Measurements from ENCODE around the gene NR1H2. TPM values are rescaled to one million over a fixed set of nuclear protein-coding genes. Genes with fewer than 3 reads are reported as not detected.

The NR1H2 gene
- total RNA-seq, 1 experiment from 2014 or later = 38.3 TPM

- TF ChIP-seq CTCF (IDR thresholded peaks at IDR 0.05; ENCODE audit: insufficient read depth in 1 of 2, low read depth in 1 of 2, low read length in 1 of 2, severe bottlenecking in 1 of 2, unreplicated experiment in 1 of 2) = peak; percentile 84 to 92
- H3K36me3 ChIP-seq (ENCODE audit: control insufficient read depth, insufficient read depth, low read length) = 0 out of 2 replicates have a peak, but pooled peaks cover 1% of the 10 kb centered on the region
- peaks cover 3% of the 10 kb centered on the region for H3K27me3 Mint-ChIP-seq (ENCODE audit: insufficient read depth, unreplicated experiment)
- TSS peak; percentile 32 for BruUV-seq (replicated peaks)
- peak overlapping the region; percentile 85 for H3K27ac Mint-ChIP-seq (ENCODE audit: unreplicated experiment)
- H3K4me3 ChIP-seq (ENCODE audit: low read depth, low read length) = peak overlapping the region; percentile 36
- peaks cover 9% of the 10 kb centered on the region for H3K4me1 Mint-ChIP-seq (ENCODE audit: low read depth, unreplicated experiment)
- H3K9me3 ChIP-seq = no peaks in the 10 kb centered on the region
- DNase-seq = peak; percentile 82 to 88
- intact Hi-C loops (cut with micrococcal nuclease; ENCODE audit: unreplicated experiment) = loop anchor here (1.0 to 10.0 kb wide), 5 partner anchors 45 to 556 kb away; no protein-coding TSS in a partner anchor
- no peaks in the 10 kb centered on the region for H3K27me3 ChIP-seq (replicated peaks; ENCODE audit: control insufficient read depth, insufficient read depth, low read length)
- H3K9me3 Mint-ChIP-seq (ENCODE audit: unreplicated experiment) = no peaks in the 10 kb centered on the region
- peak overlapping the region; percentile 77 for H3K4me3 Mint-ChIP-seq (ENCODE audit: unreplicated experiment)
- no peaks in the 10 kb centered on the region for H3K36me3 Mint-ChIP-seq (ENCODE audit: insufficient read depth, unreplicated experiment)
- H3K4me1 ChIP-seq = no peaks in the 10 kb centered on the region
- POLR2A ChIA-PET = interaction anchor here (0.6 to 1.5 kb wide), 4 partner anchors 16 to 181 kb away, joined by 3 to 4 read pairs (median 3); no protein-coding TSS in a partner anchor
- CTCF ChIA-PET = interaction anchor here (0.6 to 2.0 kb wide), 17 partner anchors 15 to 413 kb away, joined by 3 to 44 read pairs (median 5); partner anchors contain the start of genes JOSD2 and POLD1
Observed at GRCh38 chr19:50368649-50369570, 7.3 kb upstream of the NR1H2 start.

GRCh38 chr19:50371914-50372475, 4.3 kb upstream of the NR1H2 start:
- H3K27ac Mint-ChIP-seq (ENCODE audit: unreplicated experiment) = no peak overlapping the region
- no peaks in the 10 kb centered on the region for H3K9me3 Mint-ChIP-seq (ENCODE audit: unreplicated experiment)
- no peaks in the 10 kb centered on the region for H3K36me3 ChIP-seq (ENCODE audit: control insufficient read depth, insufficient read depth, low read length)
- no TSS peak for BruUV-seq (replicated peaks)
- no peaks in the 10 kb centered on the region for H3K27me3 Mint-ChIP-seq (ENCODE audit: insufficient read depth, unreplicated experiment)
- DNase-seq = no peak
- no peak overlapping the region for H3K4me3 Mint-ChIP-seq (ENCODE audit: unreplicated experiment)
- H3K36me3 Mint-ChIP-seq (ENCODE audit: insufficient read depth, unreplicated experiment) = peaks cover 15% of the 10 kb centered on the region
- no peaks in the 10 kb centered on the region for H3K4me1 ChIP-seq
- CTCF ChIA-PET = no interaction called here
- H3K27me3 ChIP-seq (replicated peaks; ENCODE audit: control insufficient read depth, insufficient read depth, low read length) = no peaks in the 10 kb centered on the region
- intact Hi-C loops (cut with micrococcal nuclease; ENCODE audit: unreplicated experiment) = no loop called here
- no peaks in the 10 kb centered on the region for H3K9me3 ChIP-seq
- H3K4me1 Mint-ChIP-seq (ENCODE audit: low read depth, unreplicated experiment) = peaks cover 9% of the 10 kb centered on the region
- TF ChIP-seq CTCF (IDR thresholded peaks at IDR 0.05; ENCODE audit: insufficient read depth in 1 of 2, low read depth in 1 of 2, low read length in 1 of 2, severe bottlenecking in 1 of 2, unreplicated experiment in 1 of 2) = no peak
- POLR2A ChIA-PET = no interaction called here
- no peak overlapping the region for H3K4me3 ChIP-seq (ENCODE audit: low read depth, low read length)

- peaks cover 38% of the 10 kb centered on the region for H3K36me3 Mint-ChIP-seq (ENCODE audit: insufficient read depth, unreplicated experiment)
- intact Hi-C loops (cut with micrococcal nuclease; ENCODE audit: unreplicated experiment) = loop anchor here (2.0 kb wide), 1 partner anchor 84 kb away; no protein-coding TSS in a partner anchor
- no peaks in the 10 kb centered on the region for H3K27me3 Mint-ChIP-seq (ENCODE audit: insufficient read depth, unreplicated experiment)
- H3K9me3 ChIP-seq = no peaks in the 10 kb centered on the region
- BruUV-seq (replicated peaks) = no TSS peak
- H3K4me3 ChIP-seq (ENCODE audit: low read depth, low read length) = peak overlapping the region; percentile 72
- H3K27ac Mint-ChIP-seq (ENCODE audit: unreplicated experiment) = peak overlapping the region; percentile 100
- peak in 1 of 2 experiments; percentile 64 for DNase-seq
- H3K36me3 ChIP-seq (ENCODE audit: control insufficient read depth, insufficient read depth, low read length) = peaks cover 9% of the 10 kb centered on the region
- H3K4me1 ChIP-seq = no peaks in the 10 kb centered on the region
- H3K27me3 ChIP-seq (replicated peaks; ENCODE audit: control insufficient read depth, insufficient read depth, low read length) = no peaks in the 10 kb centered on the region
- H3K4me3 Mint-ChIP-seq (ENCODE audit: unreplicated experiment) = peak overlapping the region; percentile 99
- TF ChIP-seq CTCF (IDR thresholded peaks at IDR 0.05; ENCODE audit: insufficient read depth in 1 of 2, low read depth in 1 of 2, low read length in 1 of 2, severe bottlenecking in 1 of 2, unreplicated experiment in 1 of 2) = no peak
- H3K9me3 Mint-ChIP-seq (ENCODE audit: unreplicated experiment) = no peaks in the 10 kb centered on the region
- ChIA-PET POLR2A (interaction anchor here (1.5 kb wide), 1 partner anchor 84 kb away, joined by 10 read pairs; no protein-coding TSS in a partner anchor), CTCF (no interaction called here)
- H3K4me1 Mint-ChIP-seq (ENCODE audit: low read depth, unreplicated experiment) = no peaks in the 10 kb centered on the region
Observed at GRCh38 chr19:50377051-50377461, 799 bp downstream of the NR1H2 start.

Data from Caco-2 (cell line).